Measurements from ENCODE around the gene UCP3.

The UCP3 gene

DNA sequence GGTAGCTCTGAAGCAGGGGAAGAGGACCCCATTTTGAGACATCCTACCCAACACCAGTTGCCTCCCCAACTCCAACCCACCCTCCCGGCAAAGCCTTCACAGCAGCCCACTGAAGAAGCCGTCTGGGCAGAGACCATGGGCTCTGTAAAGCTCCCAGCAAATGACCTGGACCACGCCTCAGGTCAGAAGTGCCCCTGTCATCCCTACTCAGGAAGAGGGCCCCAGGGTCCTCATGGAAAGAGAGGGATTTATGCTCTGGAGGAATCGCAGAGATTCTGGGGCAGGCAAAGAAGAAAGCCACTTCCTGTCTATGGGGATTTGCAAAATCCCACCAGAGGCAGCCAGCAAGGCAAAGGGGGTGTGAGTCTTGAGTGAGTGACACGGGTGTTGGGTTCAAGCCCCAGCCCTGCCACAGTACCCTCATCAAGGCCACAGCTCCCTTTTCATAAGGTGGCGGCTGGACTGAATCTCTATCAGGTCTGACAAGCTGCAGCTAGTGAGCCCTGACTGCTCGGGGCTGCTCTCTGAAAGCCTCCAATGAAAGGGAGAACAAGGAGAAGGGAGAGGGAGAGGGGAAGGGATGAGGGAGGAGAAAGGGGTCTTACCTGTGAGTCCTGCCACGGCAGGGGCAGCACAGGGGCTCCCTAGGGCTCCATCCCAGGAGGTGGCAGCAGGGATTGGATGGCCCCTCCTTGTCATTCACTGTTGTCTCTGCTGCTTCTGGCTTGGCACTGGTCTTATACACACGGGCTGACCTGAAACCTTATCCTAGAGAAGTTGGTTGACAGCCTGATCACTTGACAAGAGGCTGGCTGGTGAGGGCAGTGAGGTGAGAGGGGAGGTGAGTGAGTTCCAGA lies at the start of gene UCP3:
Gene UCP3, minus strand, starts transcription at position 713 of the 857 bp plus-strand sequence. CDS start 2,043 bp downstream, outside the sequence.
- DNase-seq = peak; percentile 59

DNA sequence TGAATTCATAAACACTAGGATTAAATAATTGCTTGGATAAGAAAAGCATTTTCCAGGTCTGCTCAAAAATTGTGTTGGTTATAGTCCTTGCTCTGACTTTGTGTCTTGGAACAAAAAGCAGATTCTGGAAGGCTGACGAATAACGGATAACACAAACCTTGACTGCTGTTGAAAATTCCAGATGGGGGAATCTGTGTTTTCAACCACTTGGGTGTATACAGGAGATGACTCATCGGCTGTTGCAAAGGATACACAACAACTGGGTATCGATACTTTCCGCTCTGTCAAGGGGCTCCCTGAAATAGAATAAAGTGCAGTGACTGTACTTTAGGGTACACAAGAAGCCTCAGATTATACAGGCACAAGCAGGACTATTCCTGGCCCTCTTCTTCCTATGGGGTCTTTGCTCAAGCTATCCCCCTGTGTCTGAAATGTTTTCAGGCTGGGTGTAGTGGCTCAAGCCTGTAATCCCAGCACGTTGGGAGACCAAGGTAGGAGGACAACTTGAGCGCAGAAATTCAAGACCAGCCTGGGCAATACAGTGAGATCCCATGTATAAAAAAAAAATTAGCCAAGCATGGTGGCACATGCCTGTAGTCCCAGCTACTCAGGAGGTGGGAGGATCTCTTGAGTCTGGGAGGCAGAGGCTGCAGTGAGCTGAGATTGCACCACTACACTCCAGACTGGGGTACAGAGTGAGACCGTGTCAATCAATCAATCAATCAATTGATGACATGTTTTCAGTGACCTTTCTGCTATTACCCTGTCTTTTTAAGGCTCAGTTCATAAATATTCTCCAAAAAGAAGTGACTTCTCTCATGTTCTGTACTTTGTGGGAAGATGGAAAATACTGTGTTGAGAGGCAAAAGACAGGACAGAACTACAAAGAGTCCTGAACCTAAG lies 48.6 kb upstream of the UCP3 start:
- no peak for DNase-seq

DNA sequence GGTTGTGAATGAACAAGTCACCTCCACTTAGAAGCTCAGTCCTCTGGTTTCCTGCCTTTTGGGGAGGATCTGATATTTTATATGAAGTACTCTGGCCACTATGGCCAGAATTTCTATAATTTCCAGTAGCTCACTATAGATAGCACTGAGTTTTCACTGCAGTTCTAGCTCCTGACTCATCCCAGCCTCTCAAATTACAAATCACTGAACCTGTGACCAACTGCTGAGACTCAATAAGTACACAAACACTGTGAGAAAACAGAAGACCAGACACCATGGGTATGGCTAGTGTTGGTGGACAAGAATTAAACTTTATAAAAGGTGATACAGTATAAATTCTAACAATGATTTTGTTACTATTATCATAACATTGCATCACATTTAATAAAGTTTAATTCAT lies 47.1 kb upstream of the UCP3 start:
- DNase-seq = no peak

- no peak for DNase-seq
These were observed 41.6 kb upstream of the UCP3 start for GRCh38 chr11:74050465-74050864.

GRCh38 chr11:74048993-74049392 lies 40.1 kb upstream of the UCP3 start:
- DNase-seq = no peak

DNA sequence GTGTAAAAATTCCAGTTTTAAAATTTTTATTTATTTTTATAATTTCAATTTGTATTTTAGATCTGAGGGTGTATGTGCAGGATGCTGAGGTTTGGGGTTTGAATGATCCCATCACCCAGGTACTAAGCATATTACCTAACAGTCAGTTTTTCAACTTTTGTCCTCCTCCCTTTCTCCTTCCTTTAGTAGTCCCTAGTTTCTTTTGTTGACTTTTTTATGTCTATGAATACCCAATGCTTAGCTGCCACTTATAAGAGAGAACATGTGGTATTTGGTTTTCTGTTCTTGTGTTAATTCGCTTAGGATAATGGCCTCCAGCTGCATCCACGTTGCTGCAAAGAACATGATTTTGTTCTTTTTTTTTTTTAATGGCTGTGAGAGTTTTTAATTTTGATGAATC lies 35.7 kb upstream of the UCP3 start:
- DNase-seq = no peak

- no peak for DNase-seq
These were observed 34.6 kb upstream of the UCP3 start for GRCh38 chr11:74043450-74043849.

DNA sequence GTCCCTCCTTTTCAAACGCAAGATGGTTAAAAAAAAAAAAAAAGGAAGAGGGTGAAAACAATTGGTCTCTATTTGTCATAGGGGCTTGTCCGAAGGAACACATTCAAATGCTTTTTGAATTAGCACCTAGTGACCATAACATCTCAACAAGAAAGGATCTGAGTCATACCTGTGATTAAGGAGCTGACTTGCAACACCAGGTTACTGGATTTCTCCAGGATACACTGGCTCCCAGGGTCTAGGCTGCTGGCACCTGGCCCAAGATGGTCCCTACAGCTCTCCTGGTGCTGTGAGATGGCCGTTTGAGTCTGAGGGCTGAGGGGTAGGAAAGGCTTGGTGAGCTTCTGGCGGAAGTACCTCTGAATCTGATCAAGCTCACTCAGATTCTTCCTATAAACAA lies 28.4 kb upstream of the UCP3 start:
- no peak for DNase-seq

- DNase-seq = no peak
These were observed 26.4 kb upstream of the UCP3 start for GRCh38 chr11:74035264-74035663.

- no peak for DNase-seq
These were observed 24.2 kb upstream of the UCP3 start for GRCh38 chr11:74033046-74033445.

DNA sequence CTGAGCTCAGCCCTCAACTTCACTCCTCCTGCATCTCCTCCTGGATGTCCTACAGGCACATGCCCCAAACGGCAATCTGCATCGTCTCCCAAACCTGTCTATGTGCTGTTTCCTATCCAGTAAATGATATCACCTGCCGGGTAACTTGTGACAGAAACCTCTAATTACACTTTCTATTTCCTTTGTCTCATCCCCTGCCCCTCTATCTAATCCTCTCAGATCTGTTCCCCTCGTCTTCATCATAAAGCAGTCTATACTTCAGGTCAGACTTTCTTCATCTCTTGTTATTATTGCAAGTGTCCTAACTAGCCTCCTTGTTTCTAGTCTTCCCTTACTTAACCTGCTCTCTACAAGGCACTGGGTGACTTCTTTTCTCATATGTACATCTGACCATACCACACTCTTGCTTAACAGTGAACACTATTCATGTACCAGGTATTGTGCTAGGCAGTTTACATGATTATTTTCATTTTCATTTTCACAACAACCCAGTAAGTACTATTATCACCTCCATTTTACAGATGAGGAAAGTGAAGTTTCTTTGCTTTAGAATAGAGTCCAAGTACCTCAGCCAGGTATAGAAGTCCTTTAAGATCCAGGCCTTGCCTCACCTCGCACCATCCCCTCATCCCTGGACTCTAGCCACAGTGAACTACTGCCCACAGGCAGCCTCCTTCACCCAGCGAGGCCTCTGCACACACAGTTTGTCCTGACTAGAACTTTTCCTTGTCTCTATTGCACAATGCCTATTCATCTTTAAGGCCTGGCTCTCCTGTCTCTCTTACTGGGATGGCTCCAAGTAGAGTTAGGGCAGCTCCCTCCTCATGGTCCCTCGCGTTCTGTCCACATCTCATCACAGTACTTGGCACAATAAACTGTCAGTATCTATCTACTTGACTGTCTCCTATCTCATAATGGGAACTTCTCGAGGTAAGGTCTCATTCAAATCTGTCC lies 22.1 kb upstream of the UCP3 start:
- no peak for DNase-seq

- DNase-seq = no peak
These were observed 16.7 kb upstream of the UCP3 start for GRCh38 chr11:74025467-74026166.

- DNase-seq = no peak
These were observed 15.6 kb upstream of the UCP3 start for GRCh38 chr11:74024261-74025029.

DNA sequence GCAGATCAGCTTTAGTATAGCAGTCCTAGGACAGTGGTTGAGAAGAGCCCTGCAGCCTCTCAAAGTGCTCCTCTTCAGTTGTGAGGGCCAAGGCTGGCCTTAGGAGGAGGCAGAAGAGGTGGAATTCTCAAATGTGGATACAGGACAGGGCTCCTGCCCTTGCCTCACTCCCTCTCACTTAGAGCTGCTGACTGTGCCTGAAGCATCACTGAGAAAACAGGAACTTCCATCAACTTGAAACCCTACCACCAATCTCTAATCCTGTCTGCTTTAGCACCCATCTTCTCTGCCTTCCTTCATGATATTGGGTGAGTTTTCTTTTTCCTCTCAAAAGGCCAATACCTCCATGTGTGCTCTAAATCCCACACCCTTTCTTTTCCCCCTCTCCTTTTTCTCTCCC lies 14.4 kb upstream of the UCP3 start:
- DNase-seq = no peak

DNA sequence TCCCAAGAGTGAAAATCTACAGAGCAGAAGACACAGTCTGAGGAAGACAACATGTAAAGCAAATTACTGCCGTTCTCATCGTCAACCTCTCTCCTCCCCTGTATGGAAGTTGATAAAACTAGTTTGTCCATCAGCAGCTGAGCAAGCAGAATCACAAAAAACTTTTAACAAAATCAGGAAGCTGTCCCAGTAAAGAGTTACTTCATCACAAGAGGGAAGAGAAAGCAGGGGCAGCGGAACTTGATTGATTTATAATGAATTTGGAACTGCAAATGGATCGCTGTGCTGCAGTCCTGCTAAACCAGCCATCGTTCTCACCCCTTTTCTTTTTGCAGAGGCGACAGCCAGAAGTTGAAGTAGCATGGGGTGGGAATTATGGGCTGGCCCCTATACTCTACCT lies 13.7 kb upstream of the UCP3 start:
- no peak for DNase-seq

DNA sequence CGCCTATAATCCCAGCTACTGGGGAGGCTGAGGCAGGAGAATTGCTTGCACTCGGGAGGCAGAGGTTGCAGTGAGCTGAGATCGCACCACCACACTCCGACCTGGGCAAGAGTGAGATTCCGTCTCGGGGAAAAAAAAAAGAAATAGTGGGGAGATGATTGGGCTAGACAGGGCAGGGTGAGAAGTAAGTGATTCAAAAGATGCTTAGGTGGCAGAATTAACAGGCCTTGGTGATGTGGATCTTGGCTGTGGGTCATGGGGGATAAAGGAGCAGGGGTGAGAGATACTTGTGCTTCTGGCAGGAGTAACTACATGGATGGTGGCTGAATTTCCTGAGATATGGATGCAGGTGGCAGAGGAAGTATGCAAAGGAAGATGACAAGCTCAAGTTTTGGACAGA lies 13.1 kb upstream of the UCP3 start:
- DNase-seq = no peak

- DNase-seq = no peak
These were observed 11.7 kb upstream of the UCP3 start for GRCh38 chr11:74020539-74020938.

GRCh38 chr11:74019860-74020259 lies 11.0 kb upstream of the UCP3 start:
- DNase-seq = peak; percentile 79

- no peak for DNase-seq
These were observed 10.3 kb upstream of the UCP3 start for GRCh38 chr11:74019104-74019738.

DNA sequence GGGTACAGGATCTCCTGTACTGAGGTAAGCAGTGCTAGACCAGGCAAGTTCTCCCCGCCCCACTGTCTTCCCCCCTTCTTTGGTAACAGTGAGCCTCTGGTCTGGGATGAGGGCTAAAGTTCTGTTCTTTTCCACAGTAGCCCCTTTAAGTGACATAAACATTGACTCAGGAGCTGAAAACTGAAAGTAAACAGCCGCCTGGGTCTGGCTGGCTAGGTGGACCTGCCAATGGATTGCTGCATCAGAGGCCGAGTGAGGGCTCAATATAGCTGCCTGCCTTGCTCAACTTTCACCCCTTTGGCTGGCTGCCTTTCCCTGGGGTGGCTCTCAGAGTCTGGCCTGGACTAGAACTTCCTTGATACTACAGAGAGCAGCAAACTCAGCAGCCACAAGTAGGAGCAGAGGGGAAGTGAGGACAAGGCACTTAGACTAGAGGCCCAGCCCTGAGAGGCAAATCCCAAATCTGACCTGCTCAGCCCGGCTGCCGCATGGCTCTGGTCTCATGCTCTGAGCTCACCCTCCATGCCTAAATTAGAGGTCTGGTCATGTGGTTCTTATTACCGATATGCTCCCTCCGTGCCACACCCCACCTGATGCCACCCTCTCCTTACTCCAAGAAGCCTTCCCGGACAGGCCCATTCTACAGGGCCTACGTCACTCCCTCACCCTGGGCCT lies 9.6 kb upstream of the UCP3 start:
- no peak for DNase-seq

Measured in activated CD8-positive, alpha-beta memory T cell treated with anti-CD3 and anti-CD28 coated beads for 24 hours (primary cell).